ENCODE measurements around the gene MACROH2A1.

MACROH2A1 gene

GRCh38 chr5:135391869-135392255 is 7.2 kb downstream of the MACROH2A1 start:
- peaks cover 45 to 100% (median 89%) of the 10 kb centered on the region in 11 experiments for H3K36me3 ChIP-seq
- H3K4me2 ChIP-seq = peak overlapping the region; percentile 90 to 98 (median 96)
- H3K27me3 ChIP-seq = no peaks in the 10 kb centered on the region
- H4K20me1 ChIP-seq = peaks cover 55 to 100% (median 100%) of the 10 kb centered on the region in 11 experiments; a peak in 20 of 22 replicates
- TF ChIP-seq Cebpa-rat (IDR thresholded peaks at IDR 0.05) = no peak
- H3K27ac ChIP-seq = peak overlapping the region in 10 of 11 experiments; percentile 28 to 100 (median 94); a peak in 19 of 22 replicates
- no peaks in the 10 kb centered on the region for H3K9me3 ChIP-seq (replicated peaks in 1 of 11)
- peaks cover 88 to 100% (median 100%) of the 10 kb centered on the region in 10 experiments for H3K4me1 ChIP-seq
- peak overlapping the region in 9 of 11 experiments; percentile 8 to 98 (median 57); a peak in 15 of 22 replicates for H3K9ac ChIP-seq
- peak overlapping the region in 2 of 10 experiments; percentile 16 to 30; a peak in 3 of 20 replicates for H3K4me3 ChIP-seq

- Histone ChIP-seq H3K4me2 (peak overlapping the region; percentile 90 to 98 (median 96)), H3K9me3 (replicated peaks in 1 of 11) (no peaks in the 10 kb centered on the region), H3K9ac (peak overlapping the region in 9 of 11 experiments; percentile 8 to 98 (median 57); a peak in 14 of 22 replicates), H4K20me1 (peaks cover 61 to 100% (median 100%) of the 10 kb centered on the region in 11 experiments; a peak in 20 of 22 replicates), H3K27ac (peak overlapping the region in 10 of 11 experiments; percentile 28 to 100 (median 94); a peak in 19 of 22 replicates), H3K27me3 (no peaks in the 10 kb centered on the region), H3K4me1 (peaks cover 88 to 100% (median 100%) of the 10 kb centered on the region in 10 experiments), H3K4me3 (peak overlapping the region in 3 of 10 experiments; percentile 9 to 30 (median 16); a peak in 5 of 20 replicates), H3K36me3 (peaks cover 51 to 100% (median 91%) of the 10 kb centered on the region in 11 experiments)
- no peak for TF ChIP-seq Cebpa-rat (IDR thresholded peaks at IDR 0.05)
Observed at GRCh38 chr5:135391116-135391868, 7.7 kb downstream of the MACROH2A1 start.

- H4K20me1 ChIP-seq = peaks cover 76 to 100% (median 100%) of the 10 kb centered on the region in 11 experiments
- peak overlapping the region in 8 of 11 experiments; percentile 11 to 98 (median 90); a peak in 13 of 22 replicates for H3K4me2 ChIP-seq
- H3K4me1 ChIP-seq = peaks cover 87 to 100% (median 100%) of the 10 kb centered on the region in 10 experiments
- H3K9ac ChIP-seq = no peak overlapping the region
- H3K27me3 ChIP-seq = no peaks in the 10 kb centered on the region
- H3K9me3 ChIP-seq (replicated peaks in 1 of 11) = no peaks in the 10 kb centered on the region
- H3K4me3 ChIP-seq = 0 out of 20 replicates have a peak overlapping the region, but pooled peaks of 1 of the 10 experiments have one; percentile 7
- H3K36me3 ChIP-seq = peaks cover 74 to 100% (median 100%) of the 10 kb centered on the region in 11 experiments
- TF ChIP-seq Cebpa-rat (IDR thresholded peaks at IDR 0.05) = no peak
- H3K27ac ChIP-seq = peak overlapping the region in 3 of 11 experiments; percentile 8 to 98 (median 94); a peak in 4 of 22 replicates
Observed at GRCh38 chr5:135388860-135389435, 10.1 kb downstream of the MACROH2A1 start.

GRCh38 chr5:135387629-135387960 is 11.4 kb downstream of the MACROH2A1 start:
- Histone ChIP-seq H3K4me1 (peaks cover 78 to 100% (median 100%) of the 10 kb centered on the region in 10 experiments), H3K9me3 (replicated peaks in 1 of 11) (no peaks in the 10 kb centered on the region), H3K4me3 (peak overlapping the region in 3 of 10 experiments; percentile 17 to 30 (median 17); a peak in 5 of 20 replicates), H4K20me1 (peaks cover 78 to 100% (median 100%) of the 10 kb centered on the region in 11 experiments), H3K27me3 (no peaks in the 10 kb centered on the region), H3K4me2 (peak overlapping the region; percentile 50 to 98 (median 77)), H3K36me3 (peaks cover 87 to 100% (median 100%) of the 10 kb centered on the region in 11 experiments), H3K9ac (peak overlapping the region in 10 of 11 experiments; percentile 1 to 60 (median 35); a peak in 12 of 22 replicates), H3K27ac (peak overlapping the region in 10 of 11 experiments; percentile 16 to 83 (median 57); a peak in 16 of 22 replicates)
- TF ChIP-seq Cebpa-rat (IDR thresholded peaks at IDR 0.05) = no peak

GRCh38 chr5:135386886-135387628 is 12.0 kb downstream of the MACROH2A1 start:
- Histone ChIP-seq H3K4me1 (peaks cover 74 to 100% (median 99%) of the 10 kb centered on the region in 10 experiments), H3K27ac (peak overlapping the region in 10 of 11 experiments; percentile 16 to 83 (median 61); a peak in 18 of 22 replicates), H3K4me3 (peak overlapping the region in 4 of 10 experiments; percentile 10 to 30 (median 21); a peak in 7 of 20 replicates), H3K9ac (peak overlapping the region in 10 of 11 experiments; percentile 1 to 60 (median 44); a peak in 13 of 22 replicates), H3K27me3 (no peaks in the 10 kb centered on the region), H4K20me1 (peaks cover 78 to 100% (median 100%) of the 10 kb centered on the region in 11 experiments), H3K4me2 (peak overlapping the region; percentile 50 to 98 (median 77)), H3K36me3 (peaks cover 90 to 100% (median 100%) of the 10 kb centered on the region in 11 experiments), H3K9me3 (replicated peaks in 1 of 11) (no peaks in the 10 kb centered on the region)
- no peak for TF ChIP-seq Cebpa-rat (IDR thresholded peaks at IDR 0.05)

- H3K4me3 ChIP-seq = no peak overlapping the region; a peak in 1 of 20 replicates
- H3K4me2 ChIP-seq = peak overlapping the region in 10 of 11 experiments; percentile 5 to 98 (median 78); a peak in 16 of 22 replicates
- peak overlapping the region in 9 of 11 experiments; percentile 5 to 83 (median 62); a peak in 15 of 22 replicates for H3K27ac ChIP-seq
- peaks cover 74 to 100% (median 97%) of the 10 kb centered on the region in 10 experiments for H3K4me1 ChIP-seq
- H3K9ac ChIP-seq = peak overlapping the region in 5 of 11 experiments; percentile 11 to 59 (median 43); a peak in 7 of 22 replicates
- no peaks in the 10 kb centered on the region for H3K9me3 ChIP-seq (replicated peaks in 1 of 11)
- TF ChIP-seq Cebpa-rat (IDR thresholded peaks at IDR 0.05) = no peak
- no peaks in the 10 kb centered on the region for H3K27me3 ChIP-seq
- H3K36me3 ChIP-seq = peaks cover 96 to 100% (median 100%) of the 10 kb centered on the region in 11 experiments
- peaks cover 76 to 100% (median 99%) of the 10 kb centered on the region in 11 experiments for H4K20me1 ChIP-seq
Observed at GRCh38 chr5:135386096-135386495, 12.9 kb downstream of the MACROH2A1 start.

- Histone ChIP-seq H3K27me3 (no peaks in the 10 kb centered on the region), H3K4me1 (peaks cover 74 to 100% (median 97%) of the 10 kb centered on the region in 10 experiments), H3K9me3 (replicated peaks in 1 of 11) (no peaks in the 10 kb centered on the region), H3K36me3 (peaks cover 98 to 100% (median 100%) of the 10 kb centered on the region in 11 experiments), H3K4me2 (peak overlapping the region; percentile 5 to 98 (median 68); a peak in 16 of 22 replicates), H3K27ac (peak overlapping the region in 8 of 11 experiments; percentile 5 to 83 (median 68); a peak in 15 of 22 replicates), H3K4me3 (no peak overlapping the region), H4K20me1 (peaks cover 74 to 100% (median 99%) of the 10 kb centered on the region in 11 experiments), H3K9ac (peak overlapping the region in 5 of 11 experiments; percentile 11 to 59 (median 35); a peak in 5 of 22 replicates)
- no peak for TF ChIP-seq Cebpa-rat (IDR thresholded peaks at IDR 0.05)
Observed at GRCh38 chr5:135385576-135385975, 13.5 kb downstream of the MACROH2A1 start.

Data from BLaER1 treated with 17β-estradiol and CSF1 and Interleukin-3, amounts not matched to agents 10 nM and 100 nM (cell line).